RWPE1 (cell line): ENCODE measurements around the gene CDK6.

Experiments
- CTCF ChIA-PET: fragments of 350-600 bp; sonication (Branson Sonifier 250); formaldehyde crosslinking; extraction: SDS; loops from one replicate; lab custom pipeline; 2021; lab: Yijun Ruan, JAX
- POLR2A ChIA-PET: fragments of 400-600 bp; formaldehyde crosslinking; extraction: SDS; loops from one replicate; lab custom pipeline; 2020; ENCODE audit warnings: antibody characterized with exemption; ENCODE audit not compliant: low non-redundant PET; lab: Yijun Ruan, JAX
- DNase-seq: peaks from one replicate; pipeline ENCODE4 v3.0.0; 2012; ENCODE audit warnings: low spot score
- H3K27ac ChIP-seq: fragments of 450-650 bp; 2 replicates; pipeline ENCODE4 v1.5.1; 2017
- CTCF ChIP-seq: fragments of 450-650 bp; conservative IDR thresholded peaks from 2 replicates; pipeline ENCODE4 v1.5.1; 2017; ENCODE audit warnings: low read depth, mild to moderate bottlenecking

Gene CDK6

DNA sequence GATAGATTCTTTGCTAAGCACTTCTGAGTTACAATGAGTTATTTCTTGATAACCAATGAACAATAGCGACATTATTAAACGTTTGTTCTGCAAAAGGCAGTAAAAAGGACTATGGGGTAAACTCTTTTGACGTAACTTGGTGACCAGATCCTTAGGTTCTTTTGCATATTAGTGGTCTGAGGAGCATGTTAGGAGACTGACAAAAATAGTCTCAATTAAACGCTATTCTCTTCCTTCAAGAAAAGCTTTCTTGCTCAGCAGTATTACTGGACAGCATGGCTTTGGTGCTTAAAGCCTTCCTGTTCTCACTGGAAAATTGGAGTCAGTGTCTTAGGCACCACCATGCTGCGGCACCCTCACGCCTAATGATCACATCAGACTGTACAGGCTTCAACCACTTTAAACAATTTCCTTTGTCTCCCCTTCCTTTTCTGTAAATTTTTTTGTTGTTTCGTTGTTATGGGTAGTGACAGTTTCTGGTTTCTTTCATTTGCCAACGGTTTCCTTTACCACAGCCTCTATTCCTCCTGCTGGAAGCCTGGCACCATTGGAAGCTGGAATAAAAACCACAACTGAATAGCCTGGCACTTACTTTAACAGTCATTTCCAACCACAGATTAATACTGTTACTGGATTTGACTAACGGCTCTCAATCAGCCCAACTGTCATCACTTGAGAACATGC lies 197.0 kb downstream of the CDK6 start:
- CTCF ChIA-PET: no interaction called here
- no peak overlapping the region for H3K27ac ChIP-seq
- POLR2A ChIA-PET: no interaction called here
- no peak for DNase-seq
- no peak for TF ChIP-seq CTCF

GRCh38 chr7:92636018-92636560 lies 200.3 kb downstream of the CDK6 start:
- POLR2A ChIA-PET: no interaction called here
- peak overlapping the region; percentile 25; the same call in 1 of the 2 replicates for H3K27ac ChIP-seq
- DNase-seq: no peak
- CTCF ChIA-PET: interaction anchor here (0.6 to 1.6 kb wide), 3 partner anchors 14 to 388 kb away, joined by 4 to 5 read pairs (median 4); no protein-coding TSS in a partner anchor
- TF ChIP-seq CTCF: no peak

GRCh38 chr7:92635538-92635937 lies 200.8 kb downstream of the CDK6 start:
- no peak for DNase-seq
- H3K27ac ChIP-seq: no peak overlapping the region
- POLR2A ChIA-PET: no interaction called here
- TF ChIP-seq CTCF: no peak
- CTCF ChIA-PET: interaction anchor here (0.6 to 1.6 kb wide), 4 partner anchors 14 to 388 kb away, joined by 3 to 5 read pairs (median 4); no protein-coding TSS in a partner anchor

DNA sequence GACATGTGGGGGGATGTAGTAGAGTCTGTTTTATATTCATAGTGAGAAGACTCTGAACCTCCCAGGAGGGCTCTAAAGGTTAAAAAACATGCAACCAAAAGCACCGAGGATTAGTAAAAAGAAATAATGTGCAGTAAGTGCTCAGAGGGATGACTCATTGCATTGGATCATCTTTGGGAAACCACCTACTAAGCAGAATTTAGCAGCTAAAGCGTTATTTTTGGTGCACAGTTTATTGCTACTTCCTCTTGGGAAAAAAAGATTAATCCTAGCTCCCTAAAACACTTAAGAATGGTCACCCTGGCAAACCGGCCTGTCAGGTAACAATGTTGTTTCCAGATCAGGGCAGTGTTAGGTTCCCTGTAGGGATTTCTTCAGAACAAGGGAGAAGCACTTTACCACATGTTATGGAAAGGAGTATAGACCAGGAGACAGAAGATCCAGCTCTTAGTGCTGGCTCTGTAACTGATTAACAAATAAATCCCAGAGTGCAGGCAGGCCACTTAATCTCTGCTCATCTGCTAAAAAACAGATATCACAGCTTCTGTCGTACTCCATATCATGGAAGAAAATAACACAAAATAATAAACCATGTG lies 201.4 kb downstream of the CDK6 start:
- ChIA-PET CTCF (interaction anchor here (0.6 to 1.6 kb wide), 4 partner anchors 13 to 198 kb away, joined by 3 to 5 read pairs (median 4); no protein-coding TSS in a partner anchor), POLR2A (no interaction called here)
- no peak for TF ChIP-seq CTCF
- H3K27ac ChIP-seq: no peak overlapping the region
- peak; percentile 49 for DNase-seq

- DNase-seq: no peak
- CTCF ChIA-PET: interaction anchor here (0.9 to 1.6 kb wide), 2 partner anchors 12 to 13 kb away, joined by 3 to 5 read pairs; no protein-coding TSS in a partner anchor
- no peak overlapping the region for H3K27ac ChIP-seq
- POLR2A ChIA-PET: no interaction called here
- TF ChIP-seq CTCF: no peak
Measured at GRCh38 chr7:92634205-92634604, 202.2 kb downstream of the CDK6 start.

DNA sequence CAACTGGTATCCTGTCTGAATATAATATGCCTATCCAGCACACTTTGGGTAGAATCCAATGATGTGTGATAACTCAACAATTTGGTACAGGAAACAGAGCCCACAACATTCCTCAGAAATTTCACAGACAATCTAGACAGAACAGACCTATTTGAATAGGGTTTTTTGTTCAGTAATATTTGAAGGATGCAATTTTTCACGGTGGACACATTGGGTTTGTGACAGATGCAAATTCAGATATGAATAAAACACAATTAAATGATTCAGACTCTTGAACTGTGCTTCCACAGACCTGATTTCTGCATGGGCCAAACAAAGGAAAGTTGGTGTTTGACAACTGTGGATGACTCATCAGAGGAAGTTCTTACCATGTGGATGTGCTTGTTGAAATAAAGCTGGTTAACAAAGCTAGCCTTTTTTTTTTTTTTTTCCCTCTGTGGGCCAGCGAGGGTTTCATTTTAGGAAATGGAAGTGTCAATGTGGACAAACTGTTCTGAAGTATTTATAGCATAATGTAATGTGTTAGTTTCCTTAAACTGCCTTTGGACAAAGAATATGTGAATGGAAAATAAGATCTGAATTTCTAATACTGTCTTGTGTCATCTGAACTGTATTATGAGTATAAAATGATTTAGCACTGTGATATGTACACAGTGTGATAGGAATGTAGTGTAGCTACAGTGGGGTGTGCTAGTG lies 203.0 kb downstream of the CDK6 start:
- ChIA-PET CTCF (interaction anchor here (0.7 to 0.9 kb wide), 2 partner anchors 12 to 199 kb away, joined by 3 to 5 read pairs; no protein-coding TSS in a partner anchor), POLR2A (interaction anchor here (0.6 kb wide), 1 partner anchor 11 kb away, joined by 6 read pairs; no protein-coding TSS in a partner anchor)
- TF ChIP-seq CTCF: no peak
- DNase-seq: peak; percentile 62
- no peak overlapping the region for H3K27ac ChIP-seq
